ENCODE measurements around the gene BLOC1S2. TPM values are rescaled to one million over a fixed set of nuclear protein-coding genes. Genes with fewer than 3 reads are reported as not detected.

Gene BLOC1S2
- total RNA-seq, 1 donor from 2014 or later: 50.0 TPM

Other genes starting within 250 kb of the BLOC1S2 start
- not detected in 2 replicates for gene CPN1, start 204.8 kb downstream of the BLOC1S2 start, total RNA-seq
- gene ERLIN1, start 100.7 kb downstream of the BLOC1S2 start, total RNA-seq: 17.1 and 18.1 TPM in 2 replicates
- gene CHUK, start 57.1 kb downstream of the BLOC1S2 start, total RNA-seq: 31.1 and 32.1 TPM in 2 replicates
- gene CWF19L1, start 19.0 kb downstream of the BLOC1S2 start, total RNA-seq: 43.3 and 44.3 TPM in 2 replicates
- gene PKD2L1, start 43.5 kb upstream of the BLOC1S2 start, total RNA-seq: 0.14 and 0.20 TPM in 2 replicates
- 144 TPM in 2 replicates for gene SCD, start 60.6 kb upstream of the BLOC1S2 start, total RNA-seq
- 0.27 and 0.41 TPM in 2 replicates for gene WNT8B, start 176.3 kb upstream of the BLOC1S2 start, total RNA-seq
- 268 and 278 TPM in 2 replicates for gene SEC31B, start 233.2 kb upstream of the BLOC1S2 start, total RNA-seq
- gene NDUFB8, start 243.2 kb upstream of the BLOC1S2 start, total RNA-seq: 277 and 279 TPM in 2 replicates
- gene HIF1AN, start 249.3 kb upstream of the BLOC1S2 start, total RNA-seq: 53.4 and 54.7 TPM in 2 replicates